Trophoblast cell (in vitro differentiated cells and primary cell): Measurements from ENCODE around the gene C10orf71.
A peak's percentile ranks its signal among the peaks of the same experiment; 100 is the strongest.

Source experiments
- DNase-seq, 2 donors: peaks; one replicate each; pipeline ENCODE4 v3.0.0-alpha.2; 2016
- H2AFZ ChIP-seq: 2 replicates; pipeline ENCODE4 v1.6.1; 2013; ENCODE audit warnings: low read length, moderate library complexity, mild to moderate bottlenecking; ENCODE audit not compliant: insufficient read depth, poor library complexity
- H2AK5ac ChIP-seq: 2 replicates; pipeline ENCODE4 v1.6.1; 2013; ENCODE audit warnings: mild to moderate bottlenecking, low read length
- H2BK120ac ChIP-seq: 2 replicates; pipeline ENCODE4 v1.6.1; 2013; ENCODE audit warnings: low read length, mild to moderate bottlenecking, moderate library complexity; ENCODE audit not compliant: insufficient read depth, poor library complexity
- H2BK12ac ChIP-seq: 2 replicates; pipeline ENCODE4 v1.6.1; 2013; ENCODE audit warnings: mild to moderate bottlenecking, low read length, moderate library complexity
- H2BK5ac ChIP-seq: 2 replicates; pipeline ENCODE4 v1.6.1; 2013; ENCODE audit warnings: low read length, low read depth, moderate library complexity, mild to moderate bottlenecking; ENCODE audit not compliant: poor library complexity
- H3K14ac ChIP-seq: 2 replicates; pipeline ENCODE4 v1.6.1; 2013; ENCODE audit warnings: mild to moderate bottlenecking, low read length
- H3K18ac ChIP-seq: 2 replicates; pipeline ENCODE4 v1.6.1; 2013; ENCODE audit warnings: mild to moderate bottlenecking, low read length
- H3K23ac ChIP-seq: 2 replicates; pipeline ENCODE4 v1.6.1; 2013; ENCODE audit warnings: low read length
- H3K27ac ChIP-seq: 2 replicates; pipeline ENCODE4 v1.5.1; 2013; ENCODE audit warnings: low read depth, mild to moderate bottlenecking, inconsistent platforms, low read length, moderate library complexity
- H3K27me3 ChIP-seq: 2 replicates; pipeline ENCODE4 v1.6.1; 2013; ENCODE audit warnings: inconsistent platforms, mild to moderate bottlenecking, low read length, moderate library complexity; ENCODE audit not compliant: insufficient read depth
- H3K36me3 ChIP-seq, 2 experiments: 1 replicate in 1 of 2; 2 replicates in 1 of 2; pipeline ENCODE4 v1.6.1; 2013; ENCODE audit warnings: low read length in 2 of 2, mild to moderate bottlenecking in 2 of 2, moderate library complexity in 1 of 2; ENCODE audit not compliant: insufficient read depth in 2 of 2, control insufficient read depth in 1 of 2
- H3K4ac ChIP-seq: 2 replicates; pipeline ENCODE4 v1.6.1; 2013; ENCODE audit warnings: low read depth, mild to moderate bottlenecking, low read length, moderate library complexity
- H3K4me1 ChIP-seq, 2 experiments: 1 replicate in 1 of 2; 2 replicates in 1 of 2; pipeline ENCODE4 v1.6.1; 2013; ENCODE audit warnings: low read length in 2 of 2, mild to moderate bottlenecking in 2 of 2, moderate library complexity in 1 of 2; ENCODE audit not compliant: insufficient read depth in 2 of 2, control insufficient read depth in 1 of 2
- H3K4me2 ChIP-seq: 2 replicates; pipeline ENCODE4 v1.6.1; 2013; ENCODE audit warnings: inconsistent platforms, mild to moderate bottlenecking, low read length, moderate library complexity
- H3K4me3 ChIP-seq: 2 replicates; pipeline ENCODE4 v1.5.1; 2013; ENCODE audit warnings: mild to moderate bottlenecking, low read depth, low read length, inconsistent platforms
- H3K79me1 ChIP-seq: one replicate; pipeline ENCODE4 v1.6.1; 2013; ENCODE audit warnings: low read length
- H3K79me2 ChIP-seq: 2 replicates; pipeline ENCODE4 v1.6.1; 2013; ENCODE audit warnings: low read length, mild to moderate bottlenecking; ENCODE audit not compliant: control insufficient read depth, insufficient read depth, poor library complexity
- H3K9ac ChIP-seq: 2 replicates; pipeline ENCODE4 v1.6.1; 2013; ENCODE audit warnings: mild to moderate bottlenecking, low read length
- H3K9me3 ChIP-seq: 2 replicates; pipeline ENCODE4 v1.6.1; 2013; ENCODE audit warnings: low read depth, mild to moderate bottlenecking, control low read depth, inconsistent platforms, low read length; ENCODE audit not compliant: insufficient read depth
- H4K12ac ChIP-seq: 2 replicates; pipeline ENCODE4 v1.6.1; 2013; ENCODE audit warnings: low read depth, mild to moderate bottlenecking, low read length, moderate library complexity
- H4K8ac ChIP-seq: 2 replicates; pipeline ENCODE4 v1.6.1; 2013; ENCODE audit warnings: low read depth, mild to moderate bottlenecking, low read length, moderate library complexity
- H4K91ac ChIP-seq: one replicate; pipeline ENCODE4 v1.6.1; 2013; ENCODE audit warnings: low read depth, mild to moderate bottlenecking, low read length, moderate library complexity
- WGBS: extraction: QIAGEN DNeasy Blood & Tissue Kit; methylation state at CpG from one replicate; pipeline ENCODE4 v1.1.7; 2013; ENCODE audit warnings: missing lambda C conversion rate; ENCODE audit not compliant: insufficient read length, insufficient coverage; ENCODE audit errors: extremely low coverage; 5-methylcytosine and 5-hydroxymethylcytosine counted together

Gene C10orf71

GRCh38 chr10:49282306-49282705 is 16.7 kb upstream of the C10orf71 start:
- Histone ChIP-seq H3K4me2 (no peak overlapping the region), H3K79me2 (no peaks in the 10 kb centered on the region), H4K91ac (no peak overlapping the region), H2BK12ac (no peak overlapping the region), H2BK120ac (no peak overlapping the region), H3K4me1 (peaks cover 5 to 13% of the 10 kb centered on the region in 2 experiments), H4K8ac (no peak overlapping the region), H3K14ac (no peak overlapping the region), H3K36me3 (no peaks in the 10 kb centered on the region), H2AK5ac (no peak overlapping the region), H3K79me1 (peaks cover 3% of the 10 kb centered on the region), H3K9me3 (peaks cover 2% of the 10 kb centered on the region), H3K27me3 (no peaks in the 10 kb centered on the region), H3K23ac (no peak overlapping the region), H2BK5ac (no peak overlapping the region), H3K9ac (no peak overlapping the region), H3K4me3 (no peak overlapping the region), H3K4ac (no peak overlapping the region), H3K18ac (no peak overlapping the region), H4K12ac (no peak overlapping the region), H2AFZ (no peak overlapping the region), H3K27ac (no peak overlapping the region)
- no peak for DNase-seq
- WGBS: no CpG with 5 or more reads among the region's 3 CpGs

- Histone ChIP-seq H2BK120ac (no peak overlapping the region), H3K36me3 (no peaks in the 10 kb centered on the region), H3K4ac (no peak overlapping the region), H3K23ac (no peak overlapping the region), H3K27me3 (no peaks in the 10 kb centered on the region), H3K4me2 (no peak overlapping the region), H3K4me3 (no peak overlapping the region), H2AFZ (no peak overlapping the region), H2AK5ac (no peak overlapping the region), H2BK12ac (no peak overlapping the region), H4K12ac (no peak overlapping the region), H4K91ac (no peak overlapping the region), H4K8ac (no peak overlapping the region), H3K79me1 (peaks cover 3% of the 10 kb centered on the region), H3K9me3 (peaks cover 2% of the 10 kb centered on the region), H3K79me2 (no peaks in the 10 kb centered on the region), H2BK5ac (no peak overlapping the region), H3K9ac (no peak overlapping the region), H3K18ac (no peak overlapping the region), H3K27ac (no peak overlapping the region), H3K14ac (no peak overlapping the region), H3K4me1 (peaks cover 5 to 13% of the 10 kb centered on the region in 2 experiments)
- no CpG with 5 or more reads among the region's 12 CpGs for WGBS
- DNase-seq: peak in 1 of 2 donors; percentile 11
Observed at GRCh38 chr10:49282879-49283341, 16.1 kb upstream of the C10orf71 start.

GRCh38 chr10:49283491-49283890 is 15.5 kb upstream of the C10orf71 start:
- no peak overlapping the region for H3K4me3 ChIP-seq
- no peak overlapping the region for H3K14ac ChIP-seq
- no peak overlapping the region for H4K12ac ChIP-seq
- no peak overlapping the region for H3K9ac ChIP-seq
- no peak overlapping the region for H2AK5ac ChIP-seq
- no peaks in the 10 kb centered on the region for H3K36me3 ChIP-seq
- peaks cover 5 to 13% of the 10 kb centered on the region in 2 experiments for H3K4me1 ChIP-seq
- H3K9me3 ChIP-seq: no peaks in the 10 kb centered on the region
- H2BK120ac ChIP-seq: no peak overlapping the region
- no peaks in the 10 kb centered on the region for H3K27me3 ChIP-seq
- H4K8ac ChIP-seq: no peak overlapping the region
- H3K4ac ChIP-seq: no peak overlapping the region
- WGBS: no CpG with 5 or more reads among the region's 6 CpGs
- H2BK12ac ChIP-seq: no peak overlapping the region
- no peak overlapping the region for H3K4me2 ChIP-seq
- H4K91ac ChIP-seq: no peak overlapping the region
- peaks cover 3% of the 10 kb centered on the region for H3K79me1 ChIP-seq
- no peak overlapping the region for H2BK5ac ChIP-seq
- H3K23ac ChIP-seq: no peak overlapping the region
- no peak overlapping the region for H3K27ac ChIP-seq
- no peak for DNase-seq
- H3K18ac ChIP-seq: no peak overlapping the region
- no peak overlapping the region for H2AFZ ChIP-seq
- no peaks in the 10 kb centered on the region for H3K79me2 ChIP-seq

- no peak overlapping the region for H3K4ac ChIP-seq
- no CpG with 5 or more reads among the region's 5 CpGs for WGBS
- peaks cover 5 to 13% of the 10 kb centered on the region in 2 experiments for H3K4me1 ChIP-seq
- H3K4me2 ChIP-seq: no peak overlapping the region
- no peak overlapping the region for H2AK5ac ChIP-seq
- H3K9me3 ChIP-seq: no peaks in the 10 kb centered on the region
- H3K79me2 ChIP-seq: no peaks in the 10 kb centered on the region
- no peak overlapping the region for H2AFZ ChIP-seq
- H2BK5ac ChIP-seq: no peak overlapping the region
- no peak overlapping the region for H3K27ac ChIP-seq
- no peak overlapping the region for H4K12ac ChIP-seq
- no peaks in the 10 kb centered on the region for H3K36me3 ChIP-seq
- H2BK12ac ChIP-seq: no peak overlapping the region
- H3K27me3 ChIP-seq: no peaks in the 10 kb centered on the region
- no peak overlapping the region for H3K23ac ChIP-seq
- no peak overlapping the region for H3K18ac ChIP-seq
- no peak overlapping the region for H3K14ac ChIP-seq
- no peak for DNase-seq
- peaks cover 3% of the 10 kb centered on the region for H3K79me1 ChIP-seq
- H3K9ac ChIP-seq: no peak overlapping the region
- no peak overlapping the region for H4K8ac ChIP-seq
- no peak overlapping the region for H4K91ac ChIP-seq
- H2BK120ac ChIP-seq: no peak overlapping the region
- H3K4me3 ChIP-seq: no peak overlapping the region
Observed at GRCh38 chr10:49284356-49284755, 14.6 kb upstream of the C10orf71 start.
